H9 (cell line): Measurements from ENCODE around the gene ALDH1A2. TPM values are rescaled to one million over a fixed set of nuclear protein-coding genes. Genes with fewer than 3 reads are reported as not detected.

ENCODE experiments used
- DNase-seq: peaks from one replicate; pipeline ENCODE4 v3.0.0-alpha.2; 2017
- H2AFZ ChIP-seq: one replicate; pipeline ENCODE4 v1.6.1; 2013; ENCODE audit warnings: mild to moderate bottlenecking, low read length, control low read depth, moderate library complexity
- H2AK5ac ChIP-seq: 2 replicates; pipeline ENCODE4 v1.6.1; 2013; ENCODE audit warnings: low read length, control low read depth, mixed read lengths; ENCODE audit not compliant: insufficient read length
- H2BK120ac ChIP-seq: one replicate; pipeline ENCODE4 v1.6.1; 2013; ENCODE audit warnings: low read depth, mild to moderate bottlenecking, low read length, control low read depth, inconsistent platforms; ENCODE audit not compliant: poor library complexity, severe bottlenecking
- H2BK12ac ChIP-seq: 2 replicates; pipeline ENCODE4 v1.6.1; 2013; ENCODE audit warnings: low read length, control low read depth, mixed read lengths, low read depth; ENCODE audit not compliant: insufficient read length
- H2BK15ac ChIP-seq: 2 replicates; pipeline ENCODE4 v1.6.1; 2013; ENCODE audit warnings: low read depth, low read length, control low read depth
- H2BK20ac ChIP-seq: one replicate; pipeline ENCODE4 v1.6.1; 2013; ENCODE audit warnings: low read depth, mild to moderate bottlenecking, low read length, control low read depth, inconsistent platforms; ENCODE audit not compliant: poor library complexity, severe bottlenecking
- H2BK5ac ChIP-seq: 2 replicates; pipeline ENCODE4 v1.6.1; 2013; ENCODE audit warnings: low read length, control low read depth, mixed read lengths; ENCODE audit not compliant: insufficient read length
- H3K14ac ChIP-seq: 2 replicates; pipeline ENCODE4 v1.6.1; 2013; ENCODE audit warnings: low read length, control low read depth; ENCODE audit not compliant: insufficient read depth
- H3K18ac ChIP-seq: 2 replicates; pipeline ENCODE4 v1.6.1; 2013; ENCODE audit warnings: low read depth, mild to moderate bottlenecking, mixed read lengths, low read length, control low read depth; ENCODE audit not compliant: insufficient read length
- H3K23ac ChIP-seq: 2 replicates; pipeline ENCODE4 v1.6.1; 2013; ENCODE audit warnings: low read length, control low read depth, mixed read lengths, low read depth; ENCODE audit not compliant: insufficient read length
- H3K23me2 ChIP-seq: 2 replicates; pipeline ENCODE4 v1.6.1; 2013; ENCODE audit warnings: low read depth, mild to moderate bottlenecking, mixed read lengths, low read length, control low read depth; ENCODE audit not compliant: insufficient read length, poor library complexity, severe bottlenecking
- H3K27ac ChIP-seq: 2 replicates; pipeline ENCODE4 v1.5.1; 2013; ENCODE audit warnings: low read length, control low read depth, mixed read lengths, low read depth; ENCODE audit not compliant: insufficient read length
- H3K27me3 ChIP-seq: 2 replicates; pipeline ENCODE4 v1.6.1; 2013; ENCODE audit warnings: low read length, control low read depth, inconsistent platforms; ENCODE audit not compliant: insufficient read depth
- H3K4ac ChIP-seq: 2 replicates; pipeline ENCODE4 v1.6.1; 2013; ENCODE audit warnings: low read depth, mild to moderate bottlenecking, control low read depth, inconsistent platforms, low read length, moderate library complexity
- H3K4me1 ChIP-seq: 2 replicates; pipeline ENCODE4 v1.6.1; 2013; ENCODE audit warnings: low read length, control low read depth, inconsistent platforms; ENCODE audit not compliant: insufficient read depth
- H3K4me2 ChIP-seq: 2 replicates; pipeline ENCODE4 v1.6.1; 2013; ENCODE audit warnings: low read length, control low read depth, mixed read lengths; ENCODE audit not compliant: insufficient read length, insufficient read depth
- H3K56ac ChIP-seq: 2 replicates; pipeline ENCODE4 v1.6.1; 2013; ENCODE audit warnings: low read depth, mild to moderate bottlenecking, mixed read lengths, low read length, control low read depth; ENCODE audit not compliant: insufficient read length
- H3K79me1 ChIP-seq: 2 replicates; pipeline ENCODE4 v1.6.1; 2013; ENCODE audit warnings: low read depth, mild to moderate bottlenecking, moderate library complexity, low read length, control low read depth, inconsistent platforms; ENCODE audit not compliant: insufficient read depth, poor library complexity, severe bottlenecking
- H3K79me2 ChIP-seq: 2 replicates; pipeline ENCODE4 v1.6.1; 2013; ENCODE audit warnings: low read length, control low read depth, inconsistent platforms; ENCODE audit not compliant: insufficient read depth
- H3K9ac ChIP-seq: 2 replicates; pipeline ENCODE4 v1.6.1; 2013; ENCODE audit warnings: low read length, control low read depth, mixed read lengths; ENCODE audit not compliant: insufficient read length; ENCODE audit errors: extremely low read depth
- H3K9me3 ChIP-seq: one replicate; pipeline ENCODE4 v1.6.1; 2013; ENCODE audit warnings: low read depth, low read length, inconsistent platforms; ENCODE audit not compliant: control insufficient read depth
- H3T11ph ChIP-seq: one replicate; pipeline ENCODE4 v1.6.1; 2013; ENCODE audit warnings: mild to moderate bottlenecking, low read length, control low read depth, inconsistent platforms
- H4K20me1 ChIP-seq: one replicate; pipeline ENCODE4 v1.6.1; 2013; ENCODE audit not compliant: control insufficient read depth, insufficient read length, insufficient read depth
- H4K5ac ChIP-seq: 2 replicates; pipeline ENCODE4 v1.6.1; 2013; ENCODE audit warnings: low read depth, mild to moderate bottlenecking, mixed read lengths, low read length, control low read depth; ENCODE audit not compliant: insufficient read length
- H4K8ac ChIP-seq: replicated peaks from 2 replicates; pipeline ENCODE4 v1.6.1; 2013; ENCODE audit warnings: low read length, control low read depth, mixed read lengths, low read depth; ENCODE audit not compliant: insufficient read length
- H4K91ac ChIP-seq: 2 replicates; pipeline ENCODE4 v1.6.1; 2013; ENCODE audit warnings: low read depth, mild to moderate bottlenecking, moderate library complexity, mixed read lengths, low read length, control low read depth; ENCODE audit not compliant: insufficient read length
- H3K27ac Mint-ChIP-seq, 3 experiments: 2 replicates in 2 of 3; 3 replicates in 1 of 3; pipeline ENCODE4 v1.8.0; 2020 to 2021; ENCODE audit warnings: mixed read lengths in 3 of 3, mild to moderate bottlenecking in 1 of 3, moderate library complexity in 1 of 3
- H3K27me3 Mint-ChIP-seq: 2 replicates; pipeline ENCODE4 v1.8.0; 2021; ENCODE audit warnings: low read depth, mild to moderate bottlenecking, moderate library complexity, mixed read lengths
- H3K36me3 Mint-ChIP-seq, 3 experiments: 2 replicates in 2 of 3; 3 replicates in 1 of 3; pipeline ENCODE4 v1.8.0; 2020 to 2021; ENCODE audit warnings: low read depth in 3 of 3, mixed read lengths in 3 of 3; ENCODE audit not compliant: insufficient read depth in 1 of 3
- H3K4me1 Mint-ChIP-seq, 2 experiments: 2 replicates each; pipeline ENCODE4 v1.8.0; 2020; ENCODE audit warnings: mixed read lengths in 2 of 2
- H3K4me3 Mint-ChIP-seq, 2 experiments: 2 replicates in 1 of 2; 3 replicates in 1 of 2; pipeline ENCODE4 v1.8.0; 2020 to 2021; ENCODE audit warnings: mild to moderate bottlenecking in 2 of 2, mixed read lengths in 2 of 2, moderate library complexity in 1 of 2
- H3K9me3 Mint-ChIP-seq, 2 experiments: 2 replicates in 1 of 2; 3 replicates in 1 of 2; pipeline ENCODE4 v1.8.0; 2020; ENCODE audit warnings: mild to moderate bottlenecking in 2 of 2, mixed read lengths in 2 of 2, moderate library complexity in 1 of 2
- CTCF ChIP-seq: fragments of 200-600 bp; sonication (generic); conservative IDR thresholded peaks from 3 replicates; pipeline ENCODE4 v1.8.0; 2021; ENCODE audit warnings: antibody characterized with exemption, mild to moderate bottlenecking
- WGBS: extraction: QIAGEN DNeasy Blood & Tissue Kit; methylation state at CpG from one replicate; pipeline ENCODE4 v1.1.7; 2013; ENCODE audit warnings: missing lambda C conversion rate, low lambda C conversion rate, mixed read lengths; ENCODE audit not compliant: insufficient read length; ENCODE audit errors: extremely low coverage; 5-methylcytosine and 5-hydroxymethylcytosine counted together
- total RNA-seq: library from RNA; stranded (reverse); gene quantifications from 2 replicates; pipeline ENCODE4 v1.2.1, GENCODE V29; 2021

The ALDH1A2 gene
- total RNA-seq, 1 experiment from 2014 or later, result 0.72 TPM

GRCh38 chr15:58014040-58014439 is 51.5 kb downstream of the ALDH1A2 start:
- H2BK5ac ChIP-seq, result no peak overlapping the region
- DNase-seq, result no peak
- no peak for TF ChIP-seq CTCF
- H4K20me1 ChIP-seq, result no peaks in the 10 kb centered on the region
- peaks cover 3% of the 10 kb centered on the region; the same call in 1 of the 2 replicates for H3K4me1 ChIP-seq
- H3K79me2 ChIP-seq, result no peaks in the 10 kb centered on the region
- no peak overlapping the region for H2BK20ac ChIP-seq
- no peaks in the 10 kb centered on the region for H3K23me2 ChIP-seq
- H3K9ac ChIP-seq, result no peak overlapping the region
- Mint-ChIP-seq H3K9me3 (no peaks in the 10 kb centered on the region), H3K36me3 (no peaks in the 10 kb centered on the region), H3K4me3 (no peak overlapping the region), H3K27ac (no peak overlapping the region), H3K4me1 (peaks cover 3 to 16% of the 10 kb centered on the region in 2 experiments), H3K27me3 (peaks cover 2% of the 10 kb centered on the region; the same call in 1 of the 2 replicates)
- H3K18ac ChIP-seq, result no peak overlapping the region
- WGBS, result no CpG with 5 or more reads among the region's 4 CpGs
- no peak overlapping the region for H3K56ac ChIP-seq
- no peak overlapping the region for H2BK15ac ChIP-seq
- H2AK5ac ChIP-seq, result no peak overlapping the region
- no peak overlapping the region for H3T11ph ChIP-seq
- H3K9me3 ChIP-seq, result no peaks in the 10 kb centered on the region
- H3K27me3 ChIP-seq, result no peaks in the 10 kb centered on the region
- H2AFZ ChIP-seq, result no peak overlapping the region
- no peak overlapping the region for H4K8ac ChIP-seq
- no peak overlapping the region for H2BK120ac ChIP-seq
- no peak overlapping the region for H3K4ac ChIP-seq
- no peak overlapping the region for H4K91ac ChIP-seq
- H2BK12ac ChIP-seq, result no peak overlapping the region
- H3K79me1 ChIP-seq, result no peaks in the 10 kb centered on the region
- H3K27ac ChIP-seq, result no peak overlapping the region
- H4K5ac ChIP-seq, result no peak overlapping the region
- no peak overlapping the region for H3K23ac ChIP-seq
- no peak overlapping the region for H3K4me2 ChIP-seq
- no peak overlapping the region for H3K14ac ChIP-seq
